GM10248 (cell line): ENCODE results near the gene MRPL54.
"Not testable (repeated sequence)": the region's sequence is repeated elsewhere in the genome, so short reads cannot be mapped to it uniquely, and the experiment has no call there.

Source experiments
- CTCF ChIA-PET: fragments of 300-600 bp; sonication (Branson Sonifier 250); formaldehyde crosslinking; extraction: SDS; loops from one replicate; lab custom pipeline; 2021; ENCODE audit warnings: antibody characterized with exemption; lab: Yijun Ruan, JAX
- POLR2A ChIA-PET: fragments of 350-650 bp; sonication (Branson Sonifier 250); formaldehyde crosslinking; extraction: SDS; loops from one replicate; lab custom pipeline; 2020; ENCODE audit warnings: antibody characterized with exemption; lab: Yijun Ruan, JAX
- DNase-seq: peaks from one replicate; pipeline ENCODE4 v3.0.0; 2012; ENCODE audit errors: extremely low spot score
- CTCF ChIP-seq: IDR thresholded peaks from 2 replicates; pipeline ENCODE4 v1.5.1; 2012; ENCODE audit warnings: mild to moderate bottlenecking, low read depth; ENCODE audit errors: extremely low read depth, missing control alignments, control extremely low read depth

MRPL54 gene

DNA sequence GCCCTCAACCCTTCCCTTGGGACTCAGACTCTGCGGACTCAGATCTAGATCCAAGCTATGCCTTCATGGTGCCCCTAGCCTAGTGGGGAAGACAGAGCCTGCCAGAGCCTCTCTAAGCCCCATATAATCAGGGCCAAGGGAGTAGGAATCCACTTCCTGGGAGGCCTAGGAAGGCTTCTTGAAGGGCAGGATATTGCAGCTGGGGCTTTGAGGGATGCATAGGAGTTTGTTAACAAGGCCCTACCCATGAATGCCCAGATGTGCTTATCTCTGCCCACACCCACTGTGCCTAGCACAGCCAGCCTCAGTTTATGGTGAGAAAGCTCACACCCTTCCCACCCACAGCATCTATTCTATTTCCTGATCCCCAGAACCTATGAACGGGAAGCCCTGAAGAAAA is 12.3 kb upstream of the MRPL54 start:
- POLR2A ChIA-PET, result no interaction called here
- no peak for DNase-seq
- CTCF ChIA-PET, result interaction anchor here (1.1 to 1.7 kb wide), 5 partner anchors 32 to 205 kb away, joined by 3 to 4 read pairs (median 3); no protein-coding TSS in a partner anchor
- TF ChIP-seq CTCF, result no peak

GRCh38 chr19:3751236-3751635 is 11.2 kb upstream of the MRPL54 start:
- no peak for TF ChIP-seq CTCF
- no peak for DNase-seq
- CTCF ChIA-PET, result no interaction called here
- POLR2A ChIA-PET, result no interaction called here

GRCh38 chr19:3752492-3752891 is 10.0 kb upstream of the MRPL54 start:
- ChIA-PET CTCF (interaction anchor here (1.4 kb wide), 1 partner anchor 9 kb away, joined by 8 read pairs; the partner anchor contains the start of genes APBA3 and MRPL54), POLR2A (no interaction called here)
- no peak for TF ChIP-seq CTCF
- DNase-seq, result no peak

GRCh38 chr19:3753631-3754410 is 8.7 kb upstream of the MRPL54 start:
- no peak for TF ChIP-seq CTCF
- POLR2A ChIA-PET, result no interaction called here
- CTCF ChIA-PET, result interaction anchor here (1.4 kb wide), 2 partner anchors 8 to 268 kb away, joined by 3 to 8 read pairs; partner anchors contain the start of genes APBA3 and MRPL54
- DNase-seq, result no peak

DNA sequence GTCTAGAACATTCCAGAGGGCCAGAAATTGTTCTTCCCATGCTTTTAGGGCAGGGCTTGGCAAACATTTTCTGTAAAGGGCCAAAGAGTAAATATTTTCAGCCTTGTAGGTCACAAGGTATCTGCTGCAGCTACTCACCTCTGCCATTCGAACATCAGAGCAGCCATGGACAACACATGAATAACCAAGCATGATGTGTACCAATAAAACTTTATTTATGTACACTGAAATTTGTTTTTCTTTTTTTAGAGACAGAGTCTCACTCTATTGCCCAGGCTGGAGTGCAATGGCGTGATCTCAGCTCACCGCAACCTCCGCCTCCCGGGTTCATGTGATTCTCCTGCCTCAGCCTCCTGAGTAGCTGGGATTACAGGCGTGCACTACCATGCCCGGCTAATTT is 4.8 kb upstream of the MRPL54 start:
- DNase-seq, CTCF ChIA-PET, POLR2A ChIA-PET: not testable (repeated sequence)

DNA sequence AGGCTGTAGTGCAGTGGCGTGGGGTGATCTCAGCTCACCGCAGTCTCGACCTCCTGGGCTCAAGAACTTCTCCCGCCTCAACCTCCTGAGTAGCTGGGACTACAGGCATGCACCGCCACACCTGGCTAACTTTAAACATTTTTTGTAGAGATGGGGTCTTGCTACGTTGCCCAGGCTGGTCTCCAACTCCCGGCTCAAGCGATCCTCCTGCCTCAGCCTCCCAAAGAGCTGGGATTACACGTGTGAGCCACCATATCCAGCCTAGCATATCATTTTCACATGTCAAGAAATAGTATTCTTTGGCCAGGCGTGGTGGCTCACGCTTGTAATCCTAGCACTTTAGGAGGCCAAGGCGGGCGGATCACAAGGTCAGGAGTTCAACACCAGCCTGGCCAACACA is 4.2 kb upstream of the MRPL54 start:
- CTCF ChIA-PET, result interaction anchor here (1.5 kb wide), 1 partner anchor 40 kb away, joined by 3 read pairs; no protein-coding TSS in a partner anchor
- DNase-seq, POLR2A ChIA-PET: not testable (repeated sequence)

DNA sequence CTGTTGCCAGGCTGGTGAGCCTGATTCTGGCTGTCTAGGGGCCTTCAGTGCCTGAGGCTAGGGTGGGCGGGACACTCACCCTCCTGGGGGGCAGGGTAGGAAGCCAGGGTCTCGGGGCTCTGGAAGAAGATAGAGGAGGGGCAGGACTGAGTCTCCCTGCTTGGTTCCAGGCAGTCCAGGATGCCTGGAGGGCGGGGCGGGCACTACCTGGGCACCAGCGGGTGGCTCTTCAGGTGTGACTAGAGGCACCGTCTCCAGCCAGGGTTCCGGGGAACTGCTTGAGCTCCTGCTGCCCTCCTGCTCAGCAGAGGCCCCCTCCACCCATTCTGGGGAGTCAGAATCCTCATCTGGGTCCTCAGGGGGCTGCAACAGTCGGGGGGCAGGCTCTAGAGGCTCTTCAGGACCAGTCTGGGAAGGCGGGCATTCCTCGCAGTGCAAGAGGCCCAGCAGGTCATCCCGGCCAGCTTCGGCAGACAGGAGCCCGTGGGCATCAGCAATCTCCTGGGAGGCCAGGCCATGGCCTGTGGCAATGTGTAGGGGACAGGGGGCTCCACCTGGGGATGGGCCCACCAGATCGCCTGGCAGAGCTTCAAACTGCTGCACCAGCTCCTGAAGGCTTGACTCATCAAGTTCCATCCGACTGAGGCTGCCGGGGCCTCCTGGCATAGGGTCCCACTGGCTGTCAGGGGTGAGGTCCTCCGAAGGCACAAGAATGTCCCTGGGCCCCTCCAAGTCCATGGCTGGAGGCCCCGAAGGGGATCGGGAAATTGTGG is 2.8 kb upstream of the MRPL54 start:
- no peak for TF ChIP-seq CTCF
- no peak for DNase-seq
- ChIA-PET CTCF (interaction anchor here (1.0 to 1.6 kb wide), 3 partner anchors 41 to 67 kb away, joined by 3 read pairs; no protein-coding TSS in a partner anchor), POLR2A (no interaction called here)
